ENCODE data around the gene PDCD1LG2. TPM values are rescaled to one million over a fixed set of nuclear protein-coding genes. Genes with fewer than 3 reads are reported as not detected.

Gene PDCD1LG2
- total RNA-seq, 1 experiment from 2014 or later, result not detected

- Histone ChIP-seq H2BK5ac (ENCODE audit: insufficient read length, low read length) (no peak overlapping the region), H3T11ph (ENCODE audit: low read length) (no peak overlapping the region), H3K4me1 (ENCODE audit: insufficient read depth, low read length) (no peaks in the 10 kb centered on the region), H2BK15ac (ENCODE audit: low read depth, low read length) (no peak overlapping the region), H3K79me1 (ENCODE audit: insufficient read depth, low read depth, low read length, poor library complexity, severe bottlenecking) (no peaks in the 10 kb centered on the region), H3K9ac (ENCODE audit: extremely low read depth, insufficient read length, low read length) (no peak overlapping the region), H2AK5ac (ENCODE audit: insufficient read length, low read length) (no peak overlapping the region), H4K91ac (ENCODE audit: insufficient read length, low read depth, low read length) (no peak overlapping the region), H3K23ac (ENCODE audit: insufficient read length, low read depth, low read length) (no peak overlapping the region), H3K56ac (ENCODE audit: insufficient read length, low read depth, low read length) (no peak overlapping the region), H3K18ac (ENCODE audit: insufficient read length, low read depth, low read length) (no peak overlapping the region), H4K5ac (ENCODE audit: insufficient read length, low read depth, low read length) (no peak overlapping the region), H2AFZ (ENCODE audit: low read length) (no peak overlapping the region), H2BK20ac (ENCODE audit: low read depth, low read length, poor library complexity, severe bottlenecking) (no peak overlapping the region), H3K23me2 (ENCODE audit: insufficient read length, low read depth, low read length, poor library complexity, severe bottlenecking) (no peaks in the 10 kb centered on the region), H2BK12ac (ENCODE audit: insufficient read length, low read depth, low read length) (no peak overlapping the region), H3K27me3 (ENCODE audit: insufficient read depth, low read length) (no peaks in the 10 kb centered on the region), H2BK120ac (ENCODE audit: low read depth, low read length, poor library complexity, severe bottlenecking) (no peak overlapping the region), H3K27ac (ENCODE audit: insufficient read length, low read depth, low read length) (no peak overlapping the region), H3K4ac (ENCODE audit: low read depth, low read length) (no peak overlapping the region), H3K9me3 (ENCODE audit: control insufficient read depth, low read depth, low read length) (no peaks in the 10 kb centered on the region), H4K8ac (replicated peaks; ENCODE audit: insufficient read length, low read depth, low read length) (no peak overlapping the region), H3K4me2 (ENCODE audit: insufficient read depth, insufficient read length, low read length) (no peak overlapping the region), H3K14ac (ENCODE audit: insufficient read depth, low read length) (no peak overlapping the region), H3K79me2 (ENCODE audit: insufficient read depth, low read length) (no peaks in the 10 kb centered on the region), H4K20me1 (ENCODE audit: control insufficient read depth, insufficient read depth, insufficient read length) (no peaks in the 10 kb centered on the region)
- H3K36me3 Mint-ChIP-seq (ENCODE audit: insufficient read depth in 1 of 3, low read depth in 3 of 3), result no peaks in the 10 kb centered on the region
- H3K4me1 Mint-ChIP-seq, result peaks cover 0 to 4% of the 10 kb centered on the region in 2 experiments; a peak in 2 of 4 replicates
- H3K9me3 Mint-ChIP-seq, result no peaks in the 10 kb centered on the region
- no peak for DNase-seq
- H3K27ac Mint-ChIP-seq, result no peak overlapping the region
- no peak overlapping the region for H3K4me3 Mint-ChIP-seq
- WGBS (ENCODE audit: extremely low coverage, insufficient read length, low lambda C conversion rate), result no CpG with 5 or more reads among the region's 4 CpGs
- peaks cover 15% of the 10 kb centered on the region for H3K27me3 Mint-ChIP-seq (ENCODE audit: low read depth)
- TF ChIP-seq CTCF (conservative IDR thresholded peaks at IDR 0.05), result no peak
Measured at GRCh38 chr9:5553211-5553610, 42.9 kb downstream of the PDCD1LG2 start.
